NCI-H526 (cell line): ENCODE results near the gene DHH.
A peak's percentile ranks its signal among the peaks of the same experiment; 100 is the strongest.
"Not testable (repeated sequence)": the region's sequence is repeated elsewhere in the genome, so short reads cannot be mapped to it uniquely, and the experiment has no call there.

Source experiments
- DNase-seq, 2 experiments: peaks; one replicate each; lab custom pipeline; 2025; lab: John Stamatoyannopoulos, UW

DHH gene

DNA sequence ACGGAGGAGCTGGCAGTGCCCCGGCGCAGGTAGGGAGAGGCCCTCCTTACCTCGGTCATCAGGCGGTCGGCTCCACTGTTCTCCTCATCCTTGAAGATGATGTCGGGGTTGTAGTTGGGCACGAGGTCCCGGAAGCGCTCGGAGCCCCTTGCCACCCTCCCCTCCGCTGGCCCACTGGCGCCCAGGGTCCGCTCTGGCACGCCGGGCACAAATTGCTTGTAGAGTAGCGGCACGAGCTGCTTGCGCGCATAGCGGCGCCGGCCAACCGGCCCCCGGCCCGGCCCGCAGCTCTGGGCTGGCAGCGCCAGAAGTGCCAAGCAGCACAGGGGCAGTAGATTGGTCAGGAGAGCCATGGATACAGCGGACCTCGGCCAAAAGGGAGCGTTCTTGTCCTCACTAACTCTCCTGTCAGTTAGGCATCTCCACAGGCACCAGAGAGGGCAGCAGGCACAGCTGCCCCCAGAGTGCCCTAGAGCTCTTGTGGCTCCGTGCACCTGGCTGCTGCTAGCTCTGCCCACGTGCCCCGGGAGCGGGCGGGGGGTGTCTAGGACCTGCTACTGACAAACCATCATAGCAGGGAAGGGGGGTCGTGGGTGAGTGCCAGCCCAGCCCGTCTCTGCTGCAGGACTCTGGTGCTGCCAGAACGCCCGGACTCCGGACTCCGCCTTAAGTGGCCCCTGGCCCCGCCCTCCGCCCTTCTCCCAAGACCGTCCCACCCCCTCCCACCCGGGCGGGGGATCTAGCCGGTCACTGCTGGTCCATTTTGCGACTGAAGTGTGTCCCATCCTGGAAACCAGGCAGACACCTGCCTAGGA is at the start of gene DHH:
Gene DHH, minus strand, starts transcription at position 642 of the 815 bp plus-strand sequence. Its CDS starts 289 bp downstream, at position 353.
- DNase-seq = peak in 1 of 2 experiments; percentile 46

DNA sequence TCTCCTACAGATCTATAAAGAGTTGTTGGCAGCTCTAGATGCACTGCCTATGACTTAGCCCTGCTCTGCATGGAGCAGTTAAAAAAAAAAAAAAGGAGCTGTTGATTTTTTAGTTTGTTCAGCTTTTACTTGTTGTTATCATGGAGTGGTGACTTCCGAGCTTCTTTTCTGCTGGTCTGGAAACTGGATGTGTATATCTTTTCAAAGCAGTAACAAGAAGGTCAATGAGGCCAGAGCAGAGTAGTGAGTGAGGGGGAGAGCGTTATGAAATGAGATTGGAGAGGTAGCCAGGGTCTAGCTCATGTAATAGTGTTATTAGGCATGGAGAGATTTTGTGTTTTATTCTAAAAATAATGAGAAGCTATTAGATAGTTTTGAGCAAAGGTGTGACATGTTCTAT is 49.8 kb upstream of the DHH start:
- DNase-seq = no peak

DNA sequence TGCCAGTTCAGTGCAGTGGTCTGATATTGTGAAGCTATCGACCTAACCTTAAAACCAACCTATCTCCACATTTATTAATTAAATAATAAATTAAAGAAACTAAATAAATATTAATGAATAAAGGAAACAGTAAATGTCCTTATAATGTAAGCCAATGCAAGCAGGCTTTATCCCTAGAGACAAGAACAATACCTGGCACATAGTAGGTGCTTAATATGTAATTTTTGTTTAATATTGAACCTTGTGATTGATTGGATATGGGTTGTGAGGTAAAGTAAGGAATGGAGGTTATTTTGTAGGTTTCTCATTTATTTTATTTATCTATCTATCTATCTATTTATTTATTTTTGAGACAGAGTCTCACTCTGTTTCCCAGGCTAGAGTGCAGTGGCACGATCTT is 44.4 kb upstream of the DHH start:
- DNase-seq = no peak

DNA sequence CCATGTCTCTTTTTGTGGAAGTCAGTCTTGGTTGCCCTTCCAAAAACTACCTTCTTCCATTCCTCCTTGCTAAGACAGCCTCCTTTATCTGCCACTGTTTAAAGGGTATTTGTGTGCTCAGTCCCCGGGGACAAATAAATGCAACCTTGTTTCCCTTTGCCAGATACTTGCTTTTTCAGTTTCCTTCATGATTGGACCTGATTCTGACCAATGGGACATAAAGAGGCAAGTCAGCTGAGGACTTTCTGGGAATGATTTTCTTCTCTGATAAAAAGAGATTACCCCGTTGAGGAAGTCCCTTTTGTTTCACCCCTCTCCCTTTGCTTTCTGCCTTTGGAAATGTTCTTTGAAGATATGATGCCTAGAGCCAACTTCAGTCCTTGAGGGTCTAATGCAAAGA is 44.0 kb upstream of the DHH start:
- DNase-seq = peak; percentile 49 to 58

DNA sequence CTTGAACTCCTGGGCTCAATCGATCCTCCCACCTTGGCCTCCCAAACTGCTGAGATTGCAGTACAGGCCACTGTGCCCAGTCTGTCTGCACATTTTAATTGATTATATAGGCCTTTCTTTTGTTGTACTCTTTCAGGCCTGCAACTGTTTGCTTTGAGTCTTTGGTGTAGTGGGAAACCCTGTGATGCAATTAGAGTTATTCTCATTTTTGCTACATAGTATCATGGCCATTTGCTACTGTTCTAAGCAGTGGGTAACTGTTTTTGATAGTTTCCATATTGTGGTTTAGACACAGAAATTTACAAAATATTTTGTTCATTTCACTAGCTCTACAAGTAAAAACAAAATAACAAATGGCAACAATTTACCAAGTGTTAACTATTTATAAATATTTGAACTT is 42.9 kb upstream of the DHH start:
- DNase-seq = no peak

DNA sequence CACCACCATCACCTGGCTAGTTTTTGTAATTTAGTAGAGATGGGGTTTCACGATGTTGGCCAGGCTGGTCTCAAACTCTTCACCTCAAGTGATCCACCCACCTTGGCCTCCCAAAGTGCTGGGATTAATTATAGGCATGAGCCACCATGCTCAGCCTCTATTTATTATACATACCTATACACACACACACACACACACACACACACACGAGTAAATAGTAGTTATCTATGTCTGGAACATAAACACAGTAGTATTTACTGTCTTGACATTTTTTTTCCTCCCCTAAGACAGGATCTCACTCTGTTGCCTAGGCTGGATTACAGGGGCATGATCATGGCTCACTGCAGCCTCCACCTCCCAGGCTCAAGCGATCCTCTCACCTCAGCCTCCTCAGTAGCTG is 42.4 kb upstream of the DHH start:
- not testable (repeated sequence) for DNase-seq

DNA sequence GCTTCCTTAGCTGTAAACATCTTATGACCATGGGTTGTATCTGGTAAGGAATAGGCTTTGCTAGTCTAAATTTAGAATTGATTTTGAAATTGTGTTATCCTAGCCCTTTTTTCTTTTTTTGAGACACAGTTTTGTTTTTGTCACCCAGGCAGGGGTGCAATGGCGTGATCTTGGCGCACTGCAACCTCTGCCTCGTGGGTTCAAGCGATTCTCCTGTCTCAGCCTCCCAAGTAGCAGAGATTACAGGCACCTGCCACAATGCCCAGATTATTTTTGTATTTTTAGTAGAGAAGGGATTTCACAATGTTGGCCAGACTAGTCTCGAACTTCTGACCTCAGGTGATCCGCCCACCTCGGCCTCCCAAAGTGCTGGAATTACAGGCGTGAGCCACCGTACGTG is 39.0 kb upstream of the DHH start:
- no peak for DNase-seq

DNA sequence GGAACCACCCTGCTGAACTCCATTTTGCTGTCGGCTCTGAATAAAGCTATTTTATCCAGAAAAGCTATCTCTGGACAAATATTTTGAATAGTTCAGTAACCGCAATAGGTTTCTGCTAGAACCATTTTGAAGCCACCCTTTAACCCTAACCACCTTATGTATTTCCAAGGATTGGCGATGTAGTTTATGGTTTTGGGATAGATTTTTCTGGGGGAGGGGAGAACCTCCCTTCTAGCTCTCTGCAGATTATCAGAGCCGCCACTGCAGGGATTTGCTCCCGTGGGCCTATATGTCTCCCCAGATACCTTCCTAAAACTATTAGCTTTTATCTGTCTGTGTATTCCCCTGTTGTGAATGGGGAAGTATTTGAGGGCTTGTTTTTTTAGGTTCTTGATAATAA is 38.4 kb upstream of the DHH start:
- peak in 1 of 2 experiments; percentile 43 for DNase-seq

DNA sequence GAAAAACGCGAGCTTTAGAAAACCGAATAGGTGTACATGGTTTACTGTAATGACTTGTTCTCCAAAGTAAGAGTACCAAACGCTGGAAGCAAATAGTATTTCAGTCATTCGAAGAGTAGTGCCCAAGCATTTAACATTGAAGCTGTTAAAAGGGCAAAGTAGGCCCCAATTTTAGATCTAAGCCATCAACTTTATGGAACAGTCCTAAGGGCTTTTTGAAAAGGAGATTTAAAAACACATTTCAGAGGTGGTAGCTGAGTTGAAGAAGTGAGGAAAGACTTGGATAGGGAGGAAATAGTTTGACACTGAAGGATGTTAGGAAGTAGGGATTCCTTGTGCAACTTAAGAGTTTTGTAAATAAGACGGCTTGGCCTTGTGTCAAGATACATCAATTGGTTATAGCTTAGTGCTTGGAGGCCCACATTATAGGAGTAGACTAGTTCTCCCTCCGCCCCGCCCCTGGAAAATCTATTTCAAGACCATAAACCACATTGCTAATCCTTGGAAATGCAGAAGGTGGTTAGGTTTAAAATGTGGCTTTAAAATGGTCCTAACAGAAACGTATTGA is 37.4 kb upstream of the DHH start:
- peak; percentile 45 to 56 for DNase-seq

DNA sequence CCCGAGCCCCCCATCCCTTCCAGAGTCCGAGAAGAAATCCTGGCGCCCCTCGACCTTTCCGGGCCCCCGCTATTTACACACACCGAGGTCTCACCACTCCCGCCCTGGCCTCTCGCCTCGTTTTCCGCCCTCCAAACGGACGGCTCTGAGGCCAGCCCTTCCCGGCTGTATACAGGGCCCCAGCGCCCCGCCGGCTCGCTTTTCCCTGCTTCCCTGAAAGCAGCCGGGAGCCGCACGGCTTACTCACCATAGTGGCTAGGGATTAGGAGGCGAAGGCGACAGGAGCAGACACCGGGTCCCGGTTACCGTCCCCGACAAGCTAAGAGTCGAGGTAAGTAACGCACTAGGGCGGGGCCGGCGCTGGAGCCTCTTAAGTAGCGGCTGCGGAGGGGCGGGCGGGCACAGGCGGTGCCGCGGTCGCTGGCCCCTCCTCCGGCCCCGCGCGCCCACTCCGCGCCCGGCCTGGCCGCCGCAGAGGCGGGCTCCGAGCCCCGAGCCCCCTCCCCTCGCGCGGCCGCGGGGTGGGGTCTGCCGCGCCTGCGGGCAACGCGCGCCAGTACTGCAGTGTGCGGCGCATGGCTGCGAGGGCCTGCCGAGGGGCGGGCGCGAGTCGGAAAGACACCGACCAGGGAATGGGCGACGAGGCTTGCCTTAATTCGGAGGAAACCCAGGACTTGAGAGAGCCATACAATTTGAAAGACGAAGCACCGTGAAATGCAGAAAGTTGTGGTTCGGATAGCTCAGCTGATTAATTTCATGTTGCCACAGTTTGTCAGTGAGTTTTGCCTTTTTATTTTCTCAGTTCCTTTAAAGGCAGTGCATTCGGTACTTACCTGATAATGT is 36.7 kb upstream of the DHH start, which contains the start of gene TUBA1B:
Gene TUBA1B, minus strand, starts transcription at position 345 of the 843 bp plus-strand sequence. Its CDS starts 95 bp downstream, at position 250.
- peak; percentile 89 to 96 for DNase-seq

DNA sequence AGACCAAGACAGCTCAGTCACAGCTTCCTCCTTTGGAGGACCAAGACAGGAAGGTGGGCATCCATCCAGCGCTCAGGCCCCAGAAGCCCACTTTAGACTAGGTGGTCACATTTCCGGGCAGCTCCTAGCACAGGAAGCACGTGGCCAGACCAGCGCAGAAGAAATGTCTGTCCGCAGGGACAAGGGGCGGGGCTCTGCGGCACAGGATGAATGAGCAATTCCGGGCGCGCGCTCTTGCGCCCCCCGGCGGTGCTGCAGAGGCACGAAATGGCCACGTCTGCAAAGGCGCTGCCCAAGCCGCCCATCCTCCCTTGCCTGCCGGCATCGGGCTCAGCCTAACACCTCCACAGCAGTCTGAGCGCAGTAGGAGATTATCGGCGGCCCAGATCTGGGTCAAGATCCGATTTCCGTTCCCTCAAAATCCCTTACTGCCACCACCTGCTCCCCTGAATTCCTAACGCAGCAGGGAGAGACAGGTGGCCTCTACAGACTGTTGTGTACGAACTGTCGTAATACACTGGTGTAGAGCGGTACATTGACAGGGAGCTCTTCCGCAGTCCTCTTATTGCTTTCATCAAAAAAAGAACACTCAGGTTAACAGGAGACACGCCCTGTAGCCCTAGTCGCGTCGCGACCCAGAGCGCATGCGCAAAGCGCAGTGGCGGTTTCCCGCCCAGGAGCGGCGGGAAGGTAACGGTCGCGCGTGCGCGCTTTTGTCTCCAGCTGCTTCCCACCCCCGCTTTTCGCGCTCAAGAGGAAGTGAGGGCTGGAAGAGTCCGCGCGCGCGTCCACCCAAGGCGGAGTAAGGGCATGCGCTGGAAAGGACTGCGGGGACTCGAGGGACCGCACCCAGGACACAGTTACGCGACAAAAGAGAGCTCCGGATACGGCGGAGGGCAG is 35.8 kb upstream of the DHH start:
- DNase-seq = peak; percentile 83 to 95

DNA sequence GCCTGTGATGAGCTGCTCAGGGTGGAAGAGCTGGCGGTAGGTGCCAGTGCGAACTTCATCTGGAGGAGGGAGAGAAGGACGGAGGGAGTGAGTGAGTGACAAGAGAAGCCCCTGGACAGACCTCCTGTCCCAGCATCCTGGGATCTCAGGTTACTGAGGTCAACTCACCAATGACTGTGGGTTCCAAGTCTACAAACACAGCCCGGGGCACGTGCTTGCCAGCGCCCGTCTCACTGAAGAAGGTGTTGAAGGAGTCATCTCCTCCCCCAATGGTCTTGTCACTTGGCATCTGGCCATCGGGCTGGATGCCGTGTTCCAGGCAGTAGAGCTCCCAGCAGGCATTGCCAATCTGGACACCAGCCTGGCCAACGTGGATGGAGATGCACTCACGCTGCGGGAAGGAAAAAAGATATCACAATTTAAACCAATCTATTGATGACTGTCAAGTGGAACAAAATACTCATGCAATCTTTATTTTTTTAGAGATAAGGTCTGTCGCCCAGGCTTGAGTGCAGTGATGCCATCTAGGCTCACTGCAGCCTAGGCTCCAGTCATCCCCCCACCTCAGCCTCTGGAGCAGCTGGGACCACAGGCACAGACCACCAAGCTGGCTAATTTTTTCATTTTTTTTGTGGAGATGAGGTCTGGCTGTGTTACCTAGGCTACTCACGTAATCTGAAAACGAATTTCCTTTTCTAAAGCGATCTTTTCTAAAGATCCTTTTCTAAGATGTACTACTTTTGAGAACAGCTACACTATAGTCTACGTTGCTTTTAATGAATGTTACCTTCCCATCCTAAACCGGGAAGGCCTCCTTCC is 34.9 kb upstream of the DHH start:
- DNase-seq = no peak

DNA sequence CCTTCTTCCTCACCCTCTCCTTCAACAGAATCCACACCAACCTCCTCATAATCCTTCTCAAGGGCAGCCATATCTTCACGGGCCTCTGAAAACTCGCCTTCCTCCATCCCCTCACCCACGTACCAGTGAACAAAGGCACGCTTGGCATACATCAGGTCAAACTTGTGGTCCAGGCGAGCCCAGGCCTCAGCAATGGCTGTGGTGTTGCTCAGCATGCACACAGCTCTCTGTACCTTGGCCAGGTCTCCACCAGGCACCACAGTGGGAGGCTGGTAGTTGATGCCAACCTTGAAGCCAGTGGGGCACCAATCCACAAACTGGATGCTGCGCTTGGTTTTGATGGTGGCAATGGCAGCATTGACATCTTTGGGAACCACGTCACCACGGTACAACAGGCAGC is 33.4 kb upstream of the DHH start:
- not testable (repeated sequence) for DNase-seq

DNA sequence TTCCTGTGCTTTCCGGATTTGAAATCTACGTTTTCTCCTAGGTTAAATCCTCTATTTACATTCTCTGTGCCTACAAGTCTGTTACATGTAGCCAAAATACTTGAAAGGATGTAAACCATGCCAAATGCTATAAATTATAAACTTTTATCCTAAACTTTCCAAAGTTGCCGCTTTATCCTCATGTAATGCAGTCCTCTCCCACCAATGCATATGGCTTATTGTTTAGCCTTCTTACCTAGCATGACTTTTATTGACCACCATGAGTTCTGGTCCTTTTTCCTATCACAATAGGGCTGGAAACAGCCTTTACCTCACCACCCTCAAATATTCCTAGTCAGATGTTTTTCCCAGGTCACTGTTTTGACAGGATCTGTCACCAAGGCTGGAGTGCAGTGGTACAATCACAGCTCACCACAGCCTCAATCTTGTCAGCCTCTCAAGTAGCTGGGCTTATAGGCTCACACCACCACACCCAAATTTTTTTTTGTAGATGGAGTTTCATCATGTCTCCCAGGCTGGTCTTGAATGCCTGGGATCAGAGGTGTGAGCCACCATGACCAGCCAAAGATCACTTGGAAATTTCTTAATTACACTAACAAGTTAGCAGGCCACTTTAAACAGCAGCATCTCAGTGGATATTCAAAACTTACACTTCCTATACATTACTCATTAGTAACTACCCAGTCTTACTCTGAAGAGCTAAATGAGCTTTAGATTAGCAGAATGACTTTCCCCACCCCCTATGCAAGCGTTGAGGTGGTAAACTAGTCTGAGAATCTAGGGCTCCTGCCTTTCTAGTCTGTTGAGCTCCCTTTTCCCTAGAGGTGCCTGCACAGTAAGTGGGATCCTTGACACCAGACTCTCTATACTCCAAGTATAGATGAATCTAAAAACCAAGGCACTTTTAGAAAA is 32.5 kb upstream of the DHH start:
- DNase-seq = no peak

DNA sequence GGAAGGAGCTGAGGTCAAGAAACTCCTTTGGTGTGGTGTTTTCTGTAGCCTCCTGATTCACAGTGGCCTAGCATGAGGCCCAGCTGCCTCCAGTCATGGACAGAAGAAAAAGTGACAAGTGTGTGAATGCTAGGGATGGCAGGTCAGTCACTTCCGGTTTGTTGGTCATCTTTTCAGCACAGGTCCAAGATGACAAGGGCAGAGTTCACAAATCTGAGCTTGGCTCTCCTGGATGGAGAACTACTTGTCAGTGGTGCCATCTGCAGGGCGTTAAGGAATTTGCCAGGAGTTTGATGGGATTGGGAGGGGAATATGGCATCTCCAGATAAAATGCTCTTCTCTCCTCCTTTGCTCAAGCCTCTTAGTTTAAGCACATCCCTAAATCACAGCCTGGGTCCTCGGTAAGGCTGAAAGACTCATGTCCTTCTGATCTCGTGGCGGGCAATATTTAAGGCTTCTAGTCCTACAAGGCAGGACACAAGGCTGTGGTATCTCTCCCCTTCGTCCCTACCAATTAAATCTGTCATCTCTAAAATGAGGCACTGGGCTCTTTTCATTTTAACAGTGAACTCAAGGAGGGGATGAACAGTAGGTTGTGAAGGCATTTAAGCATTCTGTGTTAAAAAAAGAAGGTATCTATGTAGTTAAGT is 26.6 kb upstream of the DHH start:
- peak; percentile 7 to 49 for DNase-seq

DNA sequence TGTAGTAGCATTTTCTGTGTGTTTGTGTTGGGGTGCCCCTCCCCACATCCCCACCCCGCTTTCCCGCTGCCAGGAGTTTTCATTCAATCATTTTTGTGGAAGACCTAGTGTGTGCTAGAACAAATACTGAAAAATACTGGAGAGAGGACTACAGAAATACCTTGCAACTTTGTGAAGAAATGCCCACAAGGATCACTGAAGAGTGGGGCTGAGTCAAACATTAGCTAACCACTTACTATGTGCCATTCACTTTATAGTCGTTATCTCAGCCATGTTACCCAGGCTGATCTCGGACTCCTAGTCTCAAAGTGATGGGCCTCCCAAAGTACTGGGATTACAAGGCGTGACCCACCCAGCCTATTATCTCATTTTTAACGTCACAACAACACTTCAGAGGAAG is 16.6 kb upstream of the DHH start:
- DNase-seq = no peak

DNA sequence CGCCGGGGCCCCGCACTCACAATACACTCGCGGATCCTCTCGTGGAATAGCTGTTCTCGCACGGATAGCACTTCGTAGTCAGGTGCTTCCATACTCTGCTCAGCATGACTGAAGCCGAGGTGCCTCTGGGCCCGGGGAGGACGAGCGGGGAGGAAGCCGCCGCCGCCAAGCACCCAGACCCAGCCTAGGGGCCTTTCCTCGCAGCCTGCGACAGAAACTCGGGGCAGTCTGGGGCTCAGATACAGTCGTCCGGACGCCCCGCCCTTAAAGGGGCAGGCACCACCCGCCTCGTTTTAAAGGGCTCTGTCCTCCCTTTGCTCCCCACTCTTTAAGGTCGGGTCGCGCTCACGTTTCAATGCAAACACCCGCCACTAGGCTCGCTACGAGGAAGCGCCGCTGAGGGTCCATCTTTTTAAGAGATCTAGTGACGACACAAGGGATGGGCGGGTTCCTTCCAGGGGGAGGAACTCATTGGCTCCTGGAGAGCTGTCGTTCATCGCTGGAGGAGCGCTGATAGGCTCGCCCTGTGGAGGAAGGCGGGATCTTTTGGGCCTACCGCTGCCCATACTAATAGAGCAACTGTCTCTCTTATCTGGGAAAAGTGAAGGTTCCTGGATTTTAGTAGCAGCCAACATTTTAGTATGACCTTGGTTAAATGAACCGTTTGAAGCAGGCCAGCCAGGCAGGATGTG is 16.0 kb upstream of the DHH start, which contains the start of gene LMBR1L:
Gene LMBR1L, minus strand, starts transcription at position 384 of the 692 bp plus-strand sequence. Its CDS starts 292 bp downstream, at position 92.
- peak; percentile 97 to 99 for DNase-seq
